Gastroesophageal sphincter (tissue), 4 donors: ENCODE results near the gene COL6A3. TPM values are rescaled to one million over a fixed set of nuclear protein-coding genes. Genes with fewer than 3 reads are reported as not detected.
A peak's percentile ranks its signal among the peaks of the same experiment; 100 is the strongest.

Source experiments
- ATAC-seq: fragments of 150-250 bp; one replicate; pipeline ENCODE4 v1.9.1; 2016; ENCODE audit warnings: mild to moderate bottlenecking, moderate library complexity
- H3K27ac ChIP-seq, 4 donors: fragments of 200-600 bp; sonication (generic) in 3 of 4; 1 replicate in 3 of 4; 2 replicates in 1 of 4; pipeline ENCODE4 v1.5.1; 2016 to 2019
- H3K27me3 ChIP-seq: fragments of 200-600 bp; sonication (generic); one replicate; pipeline ENCODE4 v1.5.1; 2019
- H3K36me3 ChIP-seq, 2 donors: fragments of 200-600 bp; sonication (generic); one replicate each; pipeline ENCODE4 v1.5.1; 2019; ENCODE audit warnings: control low read depth in 1 of 2
- H3K4me1 ChIP-seq, 3 donors: fragments of 200-600 bp; sonication (generic); 1 replicate in 2 of 3; 2 replicates in 1 of 3; pipeline ENCODE4 v1.5.1; 2016 to 2019; ENCODE audit warnings: control low read depth in 2 of 3
- H3K4me3 ChIP-seq, 2 donors: fragments of 200-600 bp; sonication (generic); one replicate each; pipeline ENCODE4 v1.5.1; 2019; ENCODE audit warnings: mild to moderate bottlenecking in 1 of 2, moderate library complexity in 1 of 2
- H3K9me3 ChIP-seq, 3 donors: fragments of 200-600 bp; sonication (generic); one replicate each; pipeline ENCODE4 v1.5.1; 2017 to 2019; ENCODE audit warnings: control low read depth in 2 of 3
- CTCF ChIP-seq, 4 experiments: fragments of 200-600 bp in 2 of 4; fragments of 450-650 bp in 2 of 4; sonication (generic) in 1 of 4; IDR thresholded peaks; one replicate each; pipeline ENCODE4 v1.5.1; 2017 to 2019; ENCODE audit warnings: antibody characterized with exemption in 4 of 4, mild to moderate bottlenecking in 2 of 4, moderate library complexity in 2 of 4
- EP300 ChIP-seq: sonication (generic); formaldehyde crosslinking; IDR thresholded peaks from one replicate; pipeline ENCODE4 v1.6.1; 2017; ENCODE audit warnings: antibody characterized with exemption, mild to moderate bottlenecking
- POLR2A ChIP-seq, 2 donors: fragments of 450-650 bp; IDR thresholded peaks; one replicate each; pipeline ENCODE4 v1.6.1; 2017; ENCODE audit warnings: antibody characterized with exemption in 2 of 2, mild to moderate bottlenecking in 2 of 2, moderate library complexity in 1 of 2
- POLR2AphosphoS5 ChIP-seq: sonication (generic); formaldehyde crosslinking; IDR thresholded peaks from one replicate; pipeline ENCODE4 v1.6.1; 2017; ENCODE audit warnings: antibody characterized with exemption
- WGBS, 2 donors: methylation state at CpG; one replicate each; pipeline ENCODE4 v1.1.5; 2018; ENCODE audit warnings: low coverage in 1 of 2; 5-methylcytosine and 5-hydroxymethylcytosine counted together
- total RNA-seq, 4 donors: library from RNA; depleted of rRNA; stranded (reverse); fragments of >200 nt; gene quantifications; one replicate each; pipeline ENCODE4 v1.1.0, GENCODE V29; 2016

The COL6A3 gene
- total RNA-seq, 4 donors from 2014 or later = 110 to 421 (median 310) TPM

- H3K27me3 ChIP-seq = no peaks in the 10 kb centered on the region
- no peaks in the 10 kb centered on the region for H3K9me3 ChIP-seq
- no peak overlapping the region for H3K4me3 ChIP-seq
- 100% methylated on average over 1 of the region's 1 CpG for WGBS, 2 donors
- no peak for TF ChIP-seq POLR2A (IDR thresholded peaks at IDR 0.05)
- no peak for TF ChIP-seq EP300
- no peak for TF ChIP-seq POLR2AphosphoS5
- no peak for TF ChIP-seq CTCF (IDR thresholded peaks at IDR 0.05)
- no peak for ATAC-seq
- H3K4me1 ChIP-seq = peaks cover 0 to 14% (median 4%) of the 10 kb centered on the region in 3 donors
- no peak overlapping the region for H3K27ac ChIP-seq
- H3K36me3 ChIP-seq = no peaks in the 10 kb centered on the region
Observed at GRCh38 chr2:237426517-237426916, 12.6 kb upstream of the COL6A3 start.

GRCh38 chr2:237425320-237425719 lies 11.4 kb upstream of the COL6A3 start:
- H3K4me3 ChIP-seq = no peak overlapping the region
- TF ChIP-seq POLR2AphosphoS5 = no peak
- no peak for TF ChIP-seq EP300
- no peak for TF ChIP-seq CTCF (IDR thresholded peaks at IDR 0.05)
- no peak for TF ChIP-seq POLR2A (IDR thresholded peaks at IDR 0.05)
- no peaks in the 10 kb centered on the region for H3K27me3 ChIP-seq
- H3K36me3 ChIP-seq = no peaks in the 10 kb centered on the region
- H3K9me3 ChIP-seq = no peaks in the 10 kb centered on the region
- no peak overlapping the region for H3K27ac ChIP-seq
- peaks cover 0 to 22% (median 4%) of the 10 kb centered on the region in 3 donors for H3K4me1 ChIP-seq
- ATAC-seq = no peak
- WGBS, 2 donors = 43 to 66% methylated on average over 3 of the region's 3 CpGs

- Histone ChIP-seq H3K9me3 (no peaks in the 10 kb centered on the region), H3K4me3 (no peak overlapping the region), H3K36me3 (no peaks in the 10 kb centered on the region), H3K4me1 (peaks cover 0 to 17% (median 4%) of the 10 kb centered on the region in 3 donors), H3K27me3 (no peaks in the 10 kb centered on the region), H3K27ac (no peak overlapping the region)
- no peak for ATAC-seq
- TF ChIP-seq POLR2AphosphoS5 = no peak
- no peak for TF ChIP-seq EP300
- no peak for TF ChIP-seq POLR2A (IDR thresholded peaks at IDR 0.05)
- TF ChIP-seq CTCF (IDR thresholded peaks at IDR 0.05) = no peak
- 77 to 79% methylated on average over 2 of the region's 2 CpGs for WGBS, 2 donors
Observed at GRCh38 chr2:237424544-237424943, 10.6 kb upstream of the COL6A3 start.

- H3K36me3 ChIP-seq = no peaks in the 10 kb centered on the region
- ATAC-seq = no peak
- no peak overlapping the region for H3K27ac ChIP-seq
- H3K4me1 ChIP-seq = peaks cover 0 to 17% (median 4%) of the 10 kb centered on the region in 3 donors
- WGBS, 2 donors = 75 to 100% methylated on average over 2 of the region's 2 CpGs
- H3K9me3 ChIP-seq = no peaks in the 10 kb centered on the region
- TF ChIP-seq CTCF (IDR thresholded peaks at IDR 0.05) = no peak
- no peak for TF ChIP-seq EP300
- no peak for TF ChIP-seq POLR2AphosphoS5
- TF ChIP-seq POLR2A (IDR thresholded peaks at IDR 0.05) = no peak
- H3K4me3 ChIP-seq = no peak overlapping the region
- H3K27me3 ChIP-seq = no peaks in the 10 kb centered on the region
Observed at GRCh38 chr2:237423891-237424290, 9.9 kb upstream of the COL6A3 start.

- Histone ChIP-seq H3K36me3 (no peaks in the 10 kb centered on the region), H3K27me3 (no peaks in the 10 kb centered on the region), H3K9me3 (no peaks in the 10 kb centered on the region), H3K27ac (peak overlapping the region in 3 of 4 donors; percentile 74 to 80 (median 80)), H3K4me1 (peaks cover 0 to 17% (median 4%) of the 10 kb centered on the region in 3 donors), H3K4me3 (no peak overlapping the region)
- TF ChIP-seq POLR2A (IDR thresholded peaks at IDR 0.05) (no peak), CTCF (IDR thresholded peaks at IDR 0.05) (no peak), POLR2AphosphoS5 (no peak)
- ATAC-seq = no peak
- WGBS, 2 donors = 40 to 82% methylated on average over 1 to 10 of the region's 10 CpGs
Observed at GRCh38 chr2:237422309-237422708, 8.3 kb upstream of the COL6A3 start.
